Mesothelial cell of epicardium (in vitro differentiated cells): ENCODE results near the gene ABTB1. TPM values are rescaled to one million over a fixed set of nuclear protein-coding genes. Genes with fewer than 3 reads are reported as not detected.

Source experiments
- DNase-seq, 2 experiments: peaks; one replicate each; pipeline ENCODE4 v3.0.0; 2021; ENCODE audit warnings: low spot score in 2 of 2; ENCODE audit not compliant: unreplicated experiment in 2 of 2
- H3K27ac Mint-ChIP-seq: 2 replicates; pipeline ENCODE4 v1.8.0; 2021; ENCODE audit warnings: mixed read lengths
- H3K27me3 Mint-ChIP-seq: 2 replicates; pipeline ENCODE4 v1.8.0; 2021; ENCODE audit warnings: low read depth, mixed read lengths
- H3K36me3 Mint-ChIP-seq: 2 replicates; pipeline ENCODE4 v1.8.0; 2021; ENCODE audit warnings: mixed read lengths
- H3K4me1 Mint-ChIP-seq: 2 replicates; pipeline ENCODE4 v1.8.0; 2021; ENCODE audit warnings: mixed read lengths
- H3K4me3 Mint-ChIP-seq: 2 replicates; pipeline ENCODE4 v1.8.0; 2021; ENCODE audit warnings: mild to moderate bottlenecking, moderate library complexity, mixed read lengths
- H3K9me3 Mint-ChIP-seq: 2 replicates; pipeline ENCODE4 v1.8.0; 2021; ENCODE audit warnings: mixed read lengths
- total RNA-seq: library from RNA; stranded (reverse); gene quantifications from 3 replicates; pipeline ENCODE4 v1.2.1, GENCODE V29; 2021
- TF ChIP-seq, protein P1 (sequence below): fragments of 200-600 bp; sonication (generic); IDR thresholded peaks from one replicate; pipeline ENCODE4 v1.5.0; 2021; ENCODE audit warnings: antibody characterized with exemption; ENCODE audit not compliant: unreplicated experiment

The ABTB1 gene
- total RNA-seq, 1 donor from 2014 or later = 15.9 TPM

GRCh38 chr3:127697551-127698240, 24.9 kb downstream of the ABTB1 start:
- no peaks in the 10 kb centered on the region for H3K36me3 Mint-ChIP-seq
- DNase-seq = peak in 1 of 2 experiments; percentile 63
- H3K4me3 Mint-ChIP-seq = no peak overlapping the region
- peak overlapping the region; percentile 71 for H3K27ac Mint-ChIP-seq
- H3K27me3 Mint-ChIP-seq = no peaks in the 10 kb centered on the region
- TF ChIP-seq, protein P1, sequence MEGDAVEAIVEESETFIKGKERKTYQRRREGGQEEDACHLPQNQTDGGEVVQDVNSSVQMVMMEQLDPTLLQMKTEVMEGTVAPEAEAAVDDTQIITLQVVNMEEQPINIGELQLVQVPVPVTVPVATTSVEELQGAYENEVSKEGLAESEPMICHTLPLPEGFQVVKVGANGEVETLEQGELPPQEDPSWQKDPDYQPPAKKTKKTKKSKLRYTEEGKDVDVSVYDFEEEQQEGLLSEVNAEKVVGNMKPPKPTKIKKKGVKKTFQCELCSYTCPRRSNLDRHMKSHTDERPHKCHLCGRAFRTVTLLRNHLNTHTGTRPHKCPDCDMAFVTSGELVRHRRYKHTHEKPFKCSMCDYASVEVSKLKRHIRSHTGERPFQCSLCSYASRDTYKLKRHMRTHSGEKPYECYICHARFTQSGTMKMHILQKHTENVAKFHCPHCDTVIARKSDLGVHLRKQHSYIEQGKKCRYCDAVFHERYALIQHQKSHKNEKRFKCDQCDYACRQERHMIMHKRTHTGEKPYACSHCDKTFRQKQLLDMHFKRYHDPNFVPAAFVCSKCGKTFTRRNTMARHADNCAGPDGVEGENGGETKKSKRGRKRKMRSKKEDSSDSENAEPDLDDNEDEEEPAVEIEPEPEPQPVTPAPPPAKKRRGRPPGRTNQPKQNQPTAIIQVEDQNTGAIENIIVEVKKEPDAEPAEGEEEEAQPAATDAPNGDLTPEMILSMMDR = no peak
- H3K4me1 Mint-ChIP-seq = peaks cover 11% of the 10 kb centered on the region
- no peaks in the 10 kb centered on the region for H3K9me3 Mint-ChIP-seq

DNA sequence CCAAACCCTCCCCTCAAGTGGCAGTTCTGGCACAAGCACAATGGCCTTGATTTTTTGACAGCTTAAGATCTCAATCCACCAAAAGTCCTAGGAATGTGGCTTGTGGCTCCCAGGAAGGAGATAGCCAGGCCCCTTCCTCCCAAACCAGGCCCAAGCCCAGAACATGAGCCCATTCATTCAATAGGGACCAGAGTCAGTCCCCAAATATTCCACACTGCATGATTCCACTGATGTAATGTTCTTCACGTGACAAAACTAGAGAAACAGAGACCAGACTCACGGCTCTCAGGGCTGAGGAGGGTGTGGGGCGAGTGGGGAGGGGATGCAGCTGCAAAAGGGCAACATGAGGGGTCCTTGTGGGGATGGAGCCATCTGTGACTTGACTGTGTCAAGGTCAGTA, 25.5 kb downstream of the ABTB1 start:
- H3K36me3 Mint-ChIP-seq = no peaks in the 10 kb centered on the region
- DNase-seq = no peak
- no peaks in the 10 kb centered on the region for H3K27me3 Mint-ChIP-seq
- TF ChIP-seq, protein P1 = no peak
- peak overlapping the region; percentile 71 for H3K27ac Mint-ChIP-seq
- peaks cover 11% of the 10 kb centered on the region for H3K4me1 Mint-ChIP-seq
- H3K4me3 Mint-ChIP-seq = no peak overlapping the region
- peaks cover 3% of the 10 kb centered on the region for H3K9me3 Mint-ChIP-seq

DNA sequence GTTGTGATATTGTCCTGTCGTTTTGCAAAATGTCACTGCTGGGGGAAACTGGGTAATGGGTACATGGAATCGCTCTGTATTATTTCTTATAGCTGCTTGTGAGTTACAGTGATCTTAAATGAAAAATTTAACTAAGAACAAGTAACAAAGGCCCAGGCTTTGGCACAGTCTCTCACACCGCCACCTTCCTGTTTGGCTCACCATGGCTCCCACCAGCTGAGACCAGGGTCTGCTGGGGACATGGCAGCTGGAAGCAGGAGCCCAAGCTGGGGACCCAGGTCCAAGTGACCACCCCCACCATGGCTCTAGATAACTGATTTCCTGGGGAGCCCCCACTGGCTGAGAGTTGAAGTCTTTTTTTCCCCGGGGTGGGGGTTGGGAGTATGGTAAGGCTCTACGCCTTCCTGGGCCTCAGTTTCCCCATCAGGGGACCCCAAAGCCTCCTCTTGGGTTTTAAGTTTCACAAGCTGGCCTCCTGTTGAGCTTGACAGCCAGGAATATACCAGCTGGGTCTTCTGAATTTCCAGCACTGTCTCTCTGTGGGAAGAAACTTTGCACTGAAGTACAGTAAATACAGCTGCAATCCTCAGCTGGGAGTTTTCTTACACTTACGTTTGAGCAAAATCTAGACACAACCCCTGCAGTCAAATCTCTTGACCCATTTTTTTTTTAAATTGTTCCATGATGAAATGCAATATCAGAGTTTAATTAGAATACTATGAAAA, 26.1 kb downstream of the ABTB1 start:
- H3K27ac Mint-ChIP-seq = no peak overlapping the region
- peaks cover 9% of the 10 kb centered on the region for H3K9me3 Mint-ChIP-seq

DNA sequence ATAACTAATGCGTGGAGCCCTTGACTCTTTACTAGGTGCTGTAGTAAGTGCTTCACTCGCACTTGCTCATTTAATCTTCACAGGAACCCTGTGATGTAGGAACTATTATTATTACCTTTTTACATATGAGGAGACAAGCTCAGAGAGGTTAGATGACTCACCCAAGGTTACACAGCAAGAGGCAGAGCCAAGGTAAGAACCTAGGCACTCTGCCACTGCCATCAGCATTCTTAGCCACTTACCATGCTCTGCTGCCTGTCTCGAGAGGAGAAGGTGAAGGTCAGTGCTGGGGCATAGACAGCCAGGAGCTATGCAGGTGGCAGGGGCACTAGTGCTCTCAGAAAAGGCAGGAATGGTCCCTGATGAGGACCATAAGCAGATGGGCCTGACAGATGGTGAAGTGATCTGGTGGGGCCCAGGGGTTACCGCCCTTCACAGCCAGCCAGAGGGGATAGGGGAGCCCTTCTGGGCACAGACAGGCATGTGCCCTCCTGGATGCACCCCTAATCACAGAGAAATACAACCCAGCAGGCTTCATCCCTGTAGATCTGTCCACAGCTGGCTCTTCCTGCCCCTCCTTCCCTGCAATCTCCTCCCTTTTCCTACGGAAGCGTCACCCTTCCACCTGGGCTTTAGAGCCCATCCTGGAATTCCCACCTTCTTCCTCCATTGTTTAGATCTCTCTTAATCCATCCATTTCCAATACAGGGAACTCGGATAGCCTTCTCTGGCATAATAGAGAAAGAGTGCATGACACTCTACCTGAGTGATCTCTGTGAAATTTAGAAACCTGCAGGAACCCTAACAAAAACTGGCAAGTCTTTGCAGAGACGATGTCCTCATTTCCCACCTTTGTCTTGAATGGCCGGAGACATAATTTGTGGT, 26.9 kb downstream of the ABTB1 start:
- Mint-ChIP-seq H3K27me3 (no peaks in the 10 kb centered on the region), H3K27ac (no peak overlapping the region), H3K9me3 (peaks cover 17% of the 10 kb centered on the region), H3K4me3 (no peak overlapping the region), H3K36me3 (no peaks in the 10 kb centered on the region), H3K4me1 (peaks cover 11% of the 10 kb centered on the region)
- TF ChIP-seq, protein P1 = no peak
- DNase-seq = no peak

More for the DNA sequence above, 26.1 kb downstream of the ABTB1 start:
- Mint-ChIP-seq H3K4me3 (no peak overlapping the region), H3K27me3 (no peaks in the 10 kb centered on the region), H3K36me3 (no peaks in the 10 kb centered on the region), H3K4me1 (peaks cover 11% of the 10 kb centered on the region)
- TF ChIP-seq, protein P1 = no peak
- DNase-seq = no peak

DNA sequence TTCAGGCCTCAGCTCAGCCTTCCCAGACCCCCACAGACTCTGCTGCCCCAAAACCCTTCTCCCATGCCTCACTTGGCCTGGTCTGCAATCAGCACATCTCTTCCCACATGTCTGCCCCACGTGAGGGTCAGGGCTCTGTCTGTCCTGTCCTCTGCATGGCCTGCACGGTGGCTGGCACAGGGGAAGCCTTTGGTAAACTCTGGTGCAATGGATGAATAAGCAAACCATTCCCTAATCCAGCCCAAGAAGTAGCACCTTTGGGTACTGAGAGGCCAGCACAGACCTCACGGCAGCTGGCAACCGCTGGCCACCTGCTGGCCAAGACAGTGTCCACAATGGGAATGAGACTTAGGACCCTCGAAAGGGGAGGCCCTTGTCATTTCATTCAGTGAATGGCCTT, 27.7 kb downstream of the ABTB1 start:
- Mint-ChIP-seq H3K27ac (no peak overlapping the region), H3K27me3 (no peaks in the 10 kb centered on the region), H3K4me3 (no peak overlapping the region), H3K9me3 (peaks cover 21% of the 10 kb centered on the region), H3K36me3 (no peaks in the 10 kb centered on the region), H3K4me1 (peaks cover 11% of the 10 kb centered on the region)
- TF ChIP-seq, protein P1 = no peak
- no peak for DNase-seq
